ENCODE data around the gene KNDC1.

DNA sequence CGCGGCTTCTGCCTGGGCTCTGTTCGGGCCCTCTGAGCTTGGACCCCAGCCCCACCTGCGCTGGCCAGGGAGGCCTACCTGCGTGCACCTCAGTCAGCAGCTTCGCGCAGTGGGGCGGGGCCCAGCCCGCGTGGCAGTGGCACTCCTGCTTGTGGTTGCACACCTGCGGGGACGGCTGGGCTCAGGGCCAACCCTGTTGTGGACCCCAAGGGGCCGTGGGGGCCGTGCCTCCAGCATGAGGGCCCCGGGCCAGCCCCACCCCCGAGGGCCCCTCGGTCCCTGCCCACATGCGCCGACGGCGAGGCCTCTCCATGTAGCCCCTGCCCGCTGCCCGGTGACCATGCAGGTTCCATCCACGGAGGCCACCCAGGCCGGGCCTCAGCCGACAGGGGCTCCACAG, 109.3 kb downstream of the KNDC1 start:
- TF ChIP-seq CTCF (IDR thresholded peaks at IDR 0.05), result no peak
- TF ChIP-seq POLR2A (IDR thresholded peaks at IDR 0.05), result no peak
